T-helper 1 cell treated with Interleukin-12 subunit alpha and Interleukin-12 subunit beta and Interleukin-4 antibody, amounts not matched to agents 30 μg/mL and 1 μg/mL, for 36 hours (primary cell): ENCODE measurements around the gene RREB1.

Experiments
- H3K27ac Mint-ChIP-seq: one replicate; pipeline ENCODE4 v1.8.0; 2021; ENCODE audit warnings: mild to moderate bottlenecking, mixed read lengths
- H3K27me3 Mint-ChIP-seq: one replicate; pipeline ENCODE4 v1.8.0; 2021; ENCODE audit warnings: low read depth, mixed read lengths
- H3K36me3 Mint-ChIP-seq: one replicate; pipeline ENCODE4 v1.8.0; 2021; ENCODE audit warnings: low read depth, mixed read lengths
- H3K4me1 Mint-ChIP-seq: one replicate; pipeline ENCODE4 v1.8.0; 2021; ENCODE audit warnings: low read depth, mixed read lengths
- H3K4me3 Mint-ChIP-seq: one replicate; pipeline ENCODE4 v1.8.0; 2021; ENCODE audit warnings: mild to moderate bottlenecking, moderate library complexity, mixed read lengths
- H3K9me3 Mint-ChIP-seq: one replicate; pipeline ENCODE4 v1.8.0; 2021; ENCODE audit warnings: mixed read lengths

The RREB1 gene

GRCh38 chr6:7140631-7141378 is 33.0 kb downstream of the RREB1 start:
- Mint-ChIP-seq H3K27me3 (no peaks in the 10 kb centered on the region), H3K36me3 (no peaks in the 10 kb centered on the region), H3K4me3 (peak overlapping the region; percentile 84), H3K4me1 (peaks cover 50% of the 10 kb centered on the region), H3K9me3 (no peaks in the 10 kb centered on the region), H3K27ac (peak overlapping the region; percentile 86)

- Mint-ChIP-seq H3K4me1 (peaks cover 57% of the 10 kb centered on the region), H3K4me3 (peak overlapping the region; percentile 24), H3K36me3 (no peaks in the 10 kb centered on the region), H3K27me3 (no peaks in the 10 kb centered on the region), H3K27ac (no peak overlapping the region), H3K9me3 (no peaks in the 10 kb centered on the region)
Observed at GRCh38 chr6:7142228-7142801, 34.6 kb downstream of the RREB1 start.

- H3K36me3 Mint-ChIP-seq, result no peaks in the 10 kb centered on the region
- H3K27ac Mint-ChIP-seq, result peak overlapping the region; percentile 7
- no peak overlapping the region for H3K4me3 Mint-ChIP-seq
- H3K9me3 Mint-ChIP-seq, result no peaks in the 10 kb centered on the region
- H3K27me3 Mint-ChIP-seq, result no peaks in the 10 kb centered on the region
- peaks cover 57% of the 10 kb centered on the region for H3K4me1 Mint-ChIP-seq
Observed at GRCh38 chr6:7142918-7143475, 35.2 kb downstream of the RREB1 start.

- Mint-ChIP-seq H3K27ac (no peak overlapping the region), H3K36me3 (no peaks in the 10 kb centered on the region), H3K27me3 (no peaks in the 10 kb centered on the region)
Observed at GRCh38 chr6:7143476-7143974, 35.8 kb downstream of the RREB1 start.

GRCh38 chr6:7144872-7145584 is 37.3 kb downstream of the RREB1 start:
- Mint-ChIP-seq H3K27ac (peak overlapping the region; percentile 85), H3K4me3 (no peak overlapping the region), H3K4me1 (peaks cover 45% of the 10 kb centered on the region), H3K27me3 (no peaks in the 10 kb centered on the region), H3K36me3 (no peaks in the 10 kb centered on the region), H3K9me3 (no peaks in the 10 kb centered on the region)

More at GRCh38 chr6:7143476-7143974, 35.8 kb downstream of the RREB1 start:
- Mint-ChIP-seq H3K9me3 (no peaks in the 10 kb centered on the region), H3K4me1 (peaks cover 53% of the 10 kb centered on the region), H3K4me3 (no peak overlapping the region)

GRCh38 chr6:7145585-7145884 is 37.8 kb downstream of the RREB1 start:
- Mint-ChIP-seq H3K9me3 (no peaks in the 10 kb centered on the region), H3K27me3 (no peaks in the 10 kb centered on the region), H3K4me1 (peaks cover 44% of the 10 kb centered on the region), H3K27ac (peak overlapping the region; percentile 85), H3K4me3 (peak overlapping the region; percentile 67), H3K36me3 (peaks cover 2% of the 10 kb centered on the region)

GRCh38 chr6:7145885-7146828 is 38.4 kb downstream of the RREB1 start:
- Mint-ChIP-seq H3K4me1 (peaks cover 46% of the 10 kb centered on the region), H3K27ac (peak overlapping the region; percentile 85), H3K36me3 (peaks cover 2% of the 10 kb centered on the region), H3K27me3 (no peaks in the 10 kb centered on the region), H3K9me3 (no peaks in the 10 kb centered on the region), H3K4me3 (peak overlapping the region; percentile 67)

- Mint-ChIP-seq H3K4me1 (peaks cover 46% of the 10 kb centered on the region), H3K9me3 (no peaks in the 10 kb centered on the region), H3K4me3 (peak overlapping the region; percentile 67)
Observed at GRCh38 chr6:7147051-7147671, 39.4 kb downstream of the RREB1 start.

GRCh38 chr6:7148100-7148822 is 40.5 kb downstream of the RREB1 start:
- Mint-ChIP-seq H3K4me3 (no peak overlapping the region), H3K4me1 (peaks cover 45% of the 10 kb centered on the region), H3K27me3 (no peaks in the 10 kb centered on the region), H3K9me3 (no peaks in the 10 kb centered on the region), H3K36me3 (peaks cover 2% of the 10 kb centered on the region), H3K27ac (no peak overlapping the region)

More at GRCh38 chr6:7147051-7147671, 39.4 kb downstream of the RREB1 start:
- peak overlapping the region; percentile 85 for H3K27ac Mint-ChIP-seq
- no peaks in the 10 kb centered on the region for H3K27me3 Mint-ChIP-seq
- peaks cover 2% of the 10 kb centered on the region for H3K36me3 Mint-ChIP-seq

GRCh38 chr6:7150381-7151064 is 42.8 kb downstream of the RREB1 start:
- Mint-ChIP-seq H3K27ac (no peak overlapping the region), H3K9me3 (no peaks in the 10 kb centered on the region), H3K4me3 (no peak overlapping the region), H3K36me3 (peaks cover 2% of the 10 kb centered on the region), H3K27me3 (no peaks in the 10 kb centered on the region), H3K4me1 (peaks cover 50% of the 10 kb centered on the region)

GRCh38 chr6:7151381-7151780 is 43.6 kb downstream of the RREB1 start:
- Mint-ChIP-seq H3K9me3 (no peaks in the 10 kb centered on the region), H3K27me3 (no peaks in the 10 kb centered on the region), H3K36me3 (peaks cover 2% of the 10 kb centered on the region), H3K4me1 (peaks cover 50% of the 10 kb centered on the region), H3K27ac (no peak overlapping the region), H3K4me3 (no peak overlapping the region)

- Mint-ChIP-seq H3K4me1 (peaks cover 40% of the 10 kb centered on the region), H3K27ac (no peak overlapping the region), H3K27me3 (no peaks in the 10 kb centered on the region), H3K9me3 (no peaks in the 10 kb centered on the region), H3K4me3 (no peak overlapping the region), H3K36me3 (peaks cover 2% of the 10 kb centered on the region)
Observed at GRCh38 chr6:7152462-7152861, 44.7 kb downstream of the RREB1 start.
